ENCODE measurements around the gene FRAT2. TPM values are rescaled to one million over a fixed set of nuclear protein-coding genes. Genes with fewer than 3 reads are reported as not detected.
"Not testable (repeated sequence)": the region's sequence is repeated elsewhere in the genome, so short reads cannot be mapped to it uniquely, and the experiment has no call there.

The FRAT2 gene
- total and polyA plus RNA-seq, 5 experiments from 2014 or later, result 9.3 to 30.6 (median 27.4) TPM

- H3K4me1 Mint-ChIP-seq, result no peaks in the 10 kb centered on the region
- H3K36me3 Mint-ChIP-seq, result no peaks in the 10 kb centered on the region
- POLR2A ChIA-PET, result interaction anchor here (1.0 kb wide), 1 partner anchor 24 kb away, joined by 3 read pairs; no protein-coding TSS in a partner anchor
- DNase-seq (no peak), ATAC-seq (no peak)
- H3K27ac Mint-ChIP-seq, result peak overlapping the region in 1 of 10 donors; percentile 39
- no peak overlapping the region for H3K4me3 Mint-ChIP-seq
- no peaks in the 10 kb centered on the region for H3K27me3 Mint-ChIP-seq
- H3K9me3 Mint-ChIP-seq, result no peaks in the 10 kb centered on the region
Observed at GRCh38 chr10:97349752-97350513, 15.4 kb upstream of the FRAT2 start.

- Mint-ChIP-seq H3K4me1 (peaks cover 0 to 5% (median 0%) of the 10 kb centered on the region in 4 donors), H3K9me3 (no peaks in the 10 kb centered on the region), H3K27ac (no peak overlapping the region), H3K27me3 (peaks cover 0 to 5% (median 0%) of the 10 kb centered on the region in 5 donors), H3K4me3 (no peak overlapping the region), H3K36me3 (no peaks in the 10 kb centered on the region)
- DNase-seq (no peak), ATAC-seq (no peak)
- POLR2A ChIA-PET, result no interaction called here
Observed at GRCh38 chr10:97347317-97347716, 12.8 kb upstream of the FRAT2 start.

GRCh38 chr10:97343664-97344063 is 9.1 kb upstream of the FRAT2 start:
- H3K27ac Mint-ChIP-seq, DNase-seq, ATAC-seq, H3K27me3 Mint-ChIP-seq, H3K36me3 Mint-ChIP-seq, H3K4me1 Mint-ChIP-seq, H3K4me3 Mint-ChIP-seq, H3K9me3 Mint-ChIP-seq: not testable (repeated sequence)
- POLR2A ChIA-PET, result interaction anchor here (0.6 kb wide), 1 partner anchor 10 kb away, joined by 3 read pairs; no protein-coding TSS in a partner anchor

- Mint-ChIP-seq H3K27me3 (peaks cover 0 to 7% (median 0%) of the 10 kb centered on the region in 5 donors), H3K9me3 (no peaks in the 10 kb centered on the region), H3K27ac (peak overlapping the region in 3 of 10 donors; percentile 29 to 41 (median 39)), H3K4me3 (no peak overlapping the region), H3K36me3 (no peaks in the 10 kb centered on the region), H3K4me1 (peaks cover 0 to 5% (median 2%) of the 10 kb centered on the region in 4 donors)
- ATAC-seq (no peak), DNase-seq (no peak)
- POLR2A ChIA-PET, result interaction anchor here (0.6 kb wide), 1 partner anchor 32 kb away, joined by 3 read pairs; no protein-coding TSS in a partner anchor
Observed at GRCh38 chr10:97341416-97341815, 6.9 kb upstream of the FRAT2 start.

- peaks cover 0 to 3% (median 0%) of the 10 kb centered on the region in 5 donors for H3K27me3 Mint-ChIP-seq
- H3K9me3 Mint-ChIP-seq, result no peaks in the 10 kb centered on the region
- no peak overlapping the region for H3K4me3 Mint-ChIP-seq
- POLR2A ChIA-PET, result no interaction called here
- ATAC-seq (no peak), DNase-seq (no peak)
- H3K4me1 Mint-ChIP-seq, result peaks cover 6 to 16% (median 9%) of the 10 kb centered on the region in 4 donors
- H3K36me3 Mint-ChIP-seq, result peaks cover 0 to 2% (median 0%) of the 10 kb centered on the region in 3 donors
- H3K27ac Mint-ChIP-seq, result peak overlapping the region in 1 of 10 donors; percentile 17
Observed at GRCh38 chr10:97338041-97338440, 3.5 kb upstream of the FRAT2 start.

- DNase-seq (no peak), ATAC-seq (no peak)
- Mint-ChIP-seq H3K4me3 (peak overlapping the region in 1 of 10 donors; percentile 78), H3K9me3 (no peaks in the 10 kb centered on the region), H3K27ac (peak overlapping the region in 1 of 10 donors; percentile 79), H3K4me1 (peaks cover 14 to 24% (median 18%) of the 10 kb centered on the region in 4 donors), H3K27me3 (peaks cover 0 to 3% (median 0%) of the 10 kb centered on the region in 5 donors), H3K36me3 (peaks cover 0 to 4% (median 3%) of the 10 kb centered on the region in 3 donors)
- POLR2A ChIA-PET, result no interaction called here
Observed at GRCh38 chr10:97336942-97337831, 2.7 kb upstream of the FRAT2 start.

- DNase-seq, result no peak
- Mint-ChIP-seq H3K36me3 (peaks cover 0 to 7% (median 3%) of the 10 kb centered on the region in 3 donors), H3K27me3 (no peaks in the 10 kb centered on the region), H3K4me1 (peaks cover 17 to 32% (median 25%) of the 10 kb centered on the region in 4 donors), H3K9me3 (no peaks in the 10 kb centered on the region), H3K27ac (peak overlapping the region in 3 of 10 donors; percentile 74 to 82 (median 79)), H3K4me3 (peak overlapping the region in 3 of 10 donors; percentile 59 to 81 (median 78))
- no peak for ATAC-seq
- POLR2A ChIA-PET, result no interaction called here
Observed at GRCh38 chr10:97336446-97336845, 1.9 kb upstream of the FRAT2 start.

- ATAC-seq (no peak), DNase-seq (no peak)
- peaks cover 0 to 11% (median 5%) of the 10 kb centered on the region in 3 donors for H3K36me3 Mint-ChIP-seq
- no peaks in the 10 kb centered on the region for H3K27me3 Mint-ChIP-seq
- H3K4me1 Mint-ChIP-seq, result peaks cover 20 to 36% (median 29%) of the 10 kb centered on the region in 4 donors
- H3K9me3 Mint-ChIP-seq, result no peaks in the 10 kb centered on the region
- H3K4me3 Mint-ChIP-seq, result peak overlapping the region in 9 of 10 donors; percentile 59 to 91 (median 78)
- POLR2A ChIA-PET, result no interaction called here
- peak overlapping the region in 8 of 10 donors; percentile 68 to 95 (median 78) for H3K27ac Mint-ChIP-seq
Observed at GRCh38 chr10:97336006-97336405, 1.5 kb upstream of the FRAT2 start.

- ATAC-seq, result no peak
- POLR2A ChIA-PET, result interaction anchor here (0.6 to 7.6 kb wide), 3 partner anchors 9 to 15 kb away, joined by 3 to 179 read pairs (median 5); partner anchors contain the start of gene FRAT1
- Mint-ChIP-seq H3K27me3 (no peaks in the 10 kb centered on the region), H3K9me3 (no peaks in the 10 kb centered on the region), H3K36me3 (peaks cover 0 to 18% (median 5%) of the 10 kb centered on the region in 3 donors), H3K4me1 (peaks cover 21 to 43% (median 35%) of the 10 kb centered on the region in 4 donors), H3K27ac (peak overlapping the region; percentile 43 to 96 (median 77)), H3K4me3 (peak overlapping the region; percentile 58 to 91 (median 75))
- DNase-seq, result no peak
Observed at GRCh38 chr10:97335188-97335619, 675 bp upstream of the FRAT2 start.

- POLR2A ChIA-PET, result interaction anchor here (0.6 to 7.6 kb wide), 5 partner anchors 10 to 833 kb away, joined by 3 to 179 read pairs (median 6); partner anchors contain the start of gene FRAT1
- H3K4me1 Mint-ChIP-seq, result peaks cover 26 to 55% (median 43%) of the 10 kb centered on the region in 4 donors
- peak; percentile 42 to 48 for ATAC-seq
Observed at GRCh38 chr10:97333601-97334369, 744 bp downstream of the FRAT2 start.

GRCh38 chr10:97333351-97333600 is 1.3 kb downstream of the FRAT2 start:
- H3K9me3 Mint-ChIP-seq, result no peaks in the 10 kb centered on the region
- POLR2A ChIA-PET, result interaction anchor here (0.9 to 7.6 kb wide), 5 partner anchors 11 to 55 kb away, joined by 3 to 179 read pairs (median 6); partner anchors contain the start of gene FRAT1
- H3K4me1 Mint-ChIP-seq, result peaks cover 28 to 60% (median 46%) of the 10 kb centered on the region in 4 donors
- peak in 1 of 2 donors; percentile 15 for ATAC-seq
- DNase-seq, result peak in 5 of 10 donors; percentile 21 to 66 (median 35)
- H3K27me3 Mint-ChIP-seq, result no peaks in the 10 kb centered on the region
- H3K27ac Mint-ChIP-seq, result peak overlapping the region; percentile 87 to 97 (median 96)
- peaks cover 0 to 33% (median 9%) of the 10 kb centered on the region in 3 donors for H3K36me3 Mint-ChIP-seq
- H3K4me3 Mint-ChIP-seq, result peak overlapping the region; percentile 87 to 98 (median 92)

More at GRCh38 chr10:97333601-97334369, 744 bp downstream of the FRAT2 start:
- Mint-ChIP-seq H3K4me3 (peak overlapping the region; percentile 87 to 98 (median 92)), H3K9me3 (no peaks in the 10 kb centered on the region), H3K27me3 (no peaks in the 10 kb centered on the region), H3K27ac (peak overlapping the region; percentile 87 to 97 (median 96)), H3K36me3 (peaks cover 0 to 30% (median 9%) of the 10 kb centered on the region in 3 donors)
- DNase-seq, result peak in 6 of 10 donors; percentile 18 to 64 (median 34)

Data from naive thymus-derived CD8-positive, alpha-beta T cell (primary cell).